ENCODE data around the gene CFAP44.

GRCh38 chr3:113437411-113437810 lies 3.9 kb downstream of the CFAP44 start:
- no peak for TF ChIP-seq CTCF (optimal IDR thresholded peaks at IDR 0.05 in 1 of 3, IDR thresholded peaks at IDR 0.05 in 1 of 3, conservative IDR thresholded peaks at IDR 0.05 in 1 of 3; ENCODE audit: extremely low read depth in 1 of 3, insufficient read depth in 2 of 3, low read length in 3 of 3)
- no peak for TF ChIP-seq EZH2 (IDR thresholded peaks at IDR 0.05; ENCODE audit: low read length)
